ENCODE data around the gene RNF214. TPM values are rescaled to one million over a fixed set of nuclear protein-coding genes. Genes with fewer than 3 reads are reported as not detected.

RNF214 gene
- polyA plus RNA-seq, 3 donors = 6.4 to 13.8 (median 7.8) TPM

DNA sequence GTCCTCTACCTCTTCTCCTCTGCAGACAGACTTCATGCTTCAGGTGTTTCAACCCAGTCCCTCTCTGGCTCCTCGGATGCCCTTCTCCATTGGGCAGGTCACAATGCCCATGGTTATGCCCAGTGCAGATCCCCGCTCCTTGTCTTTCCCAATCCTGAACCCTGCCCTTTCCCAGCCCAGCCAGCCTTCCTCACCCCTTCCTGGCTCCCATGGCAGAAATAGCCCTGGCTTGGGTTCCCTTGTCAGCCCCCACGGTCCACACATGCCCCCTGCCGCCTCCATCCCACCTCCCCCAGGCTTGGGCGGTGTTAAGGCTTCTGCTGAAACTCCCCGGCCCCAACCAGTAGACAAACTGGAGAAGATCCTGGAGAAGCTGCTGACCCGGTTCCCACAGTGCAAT lies 49.4 kb downstream of the RNF214 start:
- WGBS (ENCODE audit: insufficient coverage) = 100% methylated on average over 4 of the region's 7 CpGs
- Mint-ChIP-seq H3K9me3 (no peaks in the 10 kb centered on the region), H3K36me3 (peaks cover 67 to 76% of the 10 kb centered on the region in 2 donors), H3K27ac (no peak overlapping the region), H3K4me3 (no peak overlapping the region), H3K4me1 (peaks cover 2% of the 10 kb centered on the region), H3K27me3 (ENCODE audit: low read depth in 3 of 3) (peaks cover 0 to 2% (median 0%) of the 10 kb centered on the region in 3 donors)
- Histone ChIP-seq H3K36me3 (replicated peaks in 1 of 2; ENCODE audit: control insufficient read depth in 1 of 2, insufficient read depth in 2 of 2, low read length in 2 of 2) (peaks cover 41 to 73% of the 10 kb centered on the region in 2 donors), H3K27ac (ENCODE audit: low read depth in 1 of 2, low read length in 2 of 2) (no peak overlapping the region), H4K20me1 (ENCODE audit: insufficient read depth, low read length) (no peaks in the 10 kb centered on the region), H3K4me1 (ENCODE audit: control insufficient read depth in 1 of 2, insufficient read depth in 2 of 2, low read length in 2 of 2) (no peaks in the 10 kb centered on the region), H3K4me3 (replicated peaks in 1 of 3; ENCODE audit: low read depth in 2 of 3, low read length in 3 of 3) (no peak overlapping the region), H3K79me2 (ENCODE audit: insufficient read depth, low read length) (no peaks in the 10 kb centered on the region), H3K4me2 (replicated peaks; ENCODE audit: extremely low read depth, low read length, poor library complexity, severe bottlenecking) (no peak overlapping the region), H2AFZ (ENCODE audit: insufficient read depth, low read depth, low read length, poor library complexity, severe bottlenecking) (no peak overlapping the region), H3K9me3 (replicated peaks in 1 of 2; ENCODE audit: control insufficient read depth in 1 of 2, insufficient read depth in 1 of 2, low read length in 2 of 2) (no peaks in the 10 kb centered on the region), H3K9ac (ENCODE audit: insufficient read depth, low read length, poor library complexity, severe bottlenecking) (no peak overlapping the region), H3K27me3 (ENCODE audit: control insufficient read depth in 2 of 2, insufficient read depth in 2 of 2, low read length in 2 of 2) (no peaks in the 10 kb centered on the region)
- TF ChIP-seq, protein P1, sequence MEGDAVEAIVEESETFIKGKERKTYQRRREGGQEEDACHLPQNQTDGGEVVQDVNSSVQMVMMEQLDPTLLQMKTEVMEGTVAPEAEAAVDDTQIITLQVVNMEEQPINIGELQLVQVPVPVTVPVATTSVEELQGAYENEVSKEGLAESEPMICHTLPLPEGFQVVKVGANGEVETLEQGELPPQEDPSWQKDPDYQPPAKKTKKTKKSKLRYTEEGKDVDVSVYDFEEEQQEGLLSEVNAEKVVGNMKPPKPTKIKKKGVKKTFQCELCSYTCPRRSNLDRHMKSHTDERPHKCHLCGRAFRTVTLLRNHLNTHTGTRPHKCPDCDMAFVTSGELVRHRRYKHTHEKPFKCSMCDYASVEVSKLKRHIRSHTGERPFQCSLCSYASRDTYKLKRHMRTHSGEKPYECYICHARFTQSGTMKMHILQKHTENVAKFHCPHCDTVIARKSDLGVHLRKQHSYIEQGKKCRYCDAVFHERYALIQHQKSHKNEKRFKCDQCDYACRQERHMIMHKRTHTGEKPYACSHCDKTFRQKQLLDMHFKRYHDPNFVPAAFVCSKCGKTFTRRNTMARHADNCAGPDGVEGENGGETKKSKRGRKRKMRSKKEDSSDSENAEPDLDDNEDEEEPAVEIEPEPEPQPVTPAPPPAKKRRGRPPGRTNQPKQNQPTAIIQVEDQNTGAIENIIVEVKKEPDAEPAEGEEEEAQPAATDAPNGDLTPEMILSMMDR (IDR thresholded peaks at IDR 0.05) = no peak
- intact Hi-C loops (cut with micrococcal nuclease) = no loop called here
- DNase-seq = no peak

- Mint-ChIP-seq H3K27ac (no peak overlapping the region), H3K9me3 (no peaks in the 10 kb centered on the region), H3K36me3 (peaks cover 77 to 83% of the 10 kb centered on the region in 2 donors), H3K4me1 (peaks cover 2% of the 10 kb centered on the region), H3K4me3 (no peak overlapping the region), H3K27me3 (ENCODE audit: low read depth in 3 of 3) (peaks cover 0 to 2% (median 0%) of the 10 kb centered on the region in 3 donors)
- H3K4me3 ChIP-seq (replicated peaks in 1 of 3; ENCODE audit: low read depth in 2 of 3, low read length in 3 of 3) = no peak overlapping the region
- no peak overlapping the region for H3K27ac ChIP-seq (ENCODE audit: low read depth in 1 of 2, low read length in 2 of 2)
- TF ChIP-seq, protein P1 (IDR thresholded peaks at IDR 0.05) = no peak
- no peaks in the 10 kb centered on the region for H3K27me3 ChIP-seq (ENCODE audit: control insufficient read depth in 2 of 2, insufficient read depth in 2 of 2, low read length in 2 of 2)
- peaks cover 45 to 83% of the 10 kb centered on the region in 2 donors for H3K36me3 ChIP-seq (replicated peaks in 1 of 2; ENCODE audit: control insufficient read depth in 1 of 2, insufficient read depth in 2 of 2, low read length in 2 of 2)
- no peak overlapping the region for H3K9ac ChIP-seq (ENCODE audit: insufficient read depth, low read length, poor library complexity, severe bottlenecking)
- H3K4me1 ChIP-seq (ENCODE audit: control insufficient read depth in 1 of 2, insufficient read depth in 2 of 2, low read length in 2 of 2) = no peaks in the 10 kb centered on the region
- DNase-seq = no peak
- intact Hi-C loops (cut with micrococcal nuclease) = no loop called here
- no CpG with 5 or more reads among the region's 3 CpGs for WGBS (ENCODE audit: insufficient coverage)
- no peaks in the 10 kb centered on the region for H3K9me3 ChIP-seq (replicated peaks in 1 of 2; ENCODE audit: control insufficient read depth in 1 of 2, insufficient read depth in 1 of 2, low read length in 2 of 2)
- no peak overlapping the region for H3K4me2 ChIP-seq (replicated peaks; ENCODE audit: extremely low read depth, low read length, poor library complexity, severe bottlenecking)
- no peak overlapping the region for H2AFZ ChIP-seq (ENCODE audit: insufficient read depth, low read depth, low read length, poor library complexity, severe bottlenecking)
- H3K79me2 ChIP-seq (ENCODE audit: insufficient read depth, low read length) = no peaks in the 10 kb centered on the region
- H4K20me1 ChIP-seq (ENCODE audit: insufficient read depth, low read length) = no peaks in the 10 kb centered on the region
Measured at GRCh38 chr11:117282956-117283355, 50.5 kb downstream of the RNF214 start.
